AG09309 (cell line): ENCODE measurements around the gene IL4R.

Experiments
- DNase-seq: peaks from one replicate; pipeline ENCODE4 v3.0.0-alpha.2; 2010; ENCODE audit warnings: low read depth
- H3K4me3 ChIP-seq: 2 replicates; pipeline ENCODE4 v1.5.1; 2011; ENCODE audit warnings: mild to moderate bottlenecking, low read depth, low read length, moderate library complexity; ENCODE audit not compliant: control insufficient read depth
- CTCF ChIP-seq: IDR thresholded peaks from 2 replicates; pipeline ENCODE4 v1.5.1; 2011; ENCODE audit warnings: mild to moderate bottlenecking, low read depth, low read length, inconsistent platforms; ENCODE audit not compliant: insufficient read depth, control insufficient read depth; ENCODE audit errors: missing control alignments

The IL4R gene

GRCh38 chr16:27323781-27324561, 10.2 kb downstream of the IL4R start:
- H3K4me3 ChIP-seq, result no peak overlapping the region
- no peak for TF ChIP-seq CTCF
- DNase-seq, result no peak

- H3K4me3 ChIP-seq, result no peak overlapping the region
- no peak for DNase-seq
- no peak for TF ChIP-seq CTCF
These were observed 11.1 kb downstream of the IL4R start for GRCh38 chr16:27324851-27325301.

- H3K4me3 ChIP-seq, result no peak overlapping the region
- no peak for DNase-seq
- no peak for TF ChIP-seq CTCF
These were observed 12.0 kb downstream of the IL4R start for GRCh38 chr16:27325736-27326135.

- no peak for TF ChIP-seq CTCF
- DNase-seq, result no peak
- no peak overlapping the region for H3K4me3 ChIP-seq
These were observed 12.5 kb downstream of the IL4R start for GRCh38 chr16:27326251-27326650.

GRCh38 chr16:27326738-27327585, 13.2 kb downstream of the IL4R start:
- peak; percentile 89 for DNase-seq
- no peak overlapping the region for H3K4me3 ChIP-seq
- TF ChIP-seq CTCF, result no peak

GRCh38 chr16:27327586-27327915, 13.8 kb downstream of the IL4R start:
- DNase-seq, result no peak
- no peak for TF ChIP-seq CTCF
- H3K4me3 ChIP-seq, result no peak overlapping the region
